HG02798 (cell line): ENCODE data around the gene MINK1.
"Not testable (repeated sequence)": the region's sequence is repeated elsewhere in the genome, so short reads cannot be mapped to it uniquely, and the experiment has no call there.

ENCODE experiments used
- ATAC-seq: cut with Tn5 transposase; IDR thresholded peaks from one replicate; pipeline ENCODE4 v1.9.1; 2021; ENCODE audit warnings: mild to moderate bottlenecking; ENCODE audit not compliant: unreplicated experiment, poor library complexity

The MINK1 gene

GRCh38 chr17:4867535-4867934 is 34.4 kb downstream of the MINK1 start:
- ATAC-seq: not testable (repeated sequence)

- not testable (repeated sequence) for ATAC-seq
Measured at GRCh38 chr17:4869058-4869998, 36.2 kb downstream of the MINK1 start.

- ATAC-seq: no peak
Measured at GRCh38 chr17:4870855-4871254, 37.7 kb downstream of the MINK1 start.

DNA sequence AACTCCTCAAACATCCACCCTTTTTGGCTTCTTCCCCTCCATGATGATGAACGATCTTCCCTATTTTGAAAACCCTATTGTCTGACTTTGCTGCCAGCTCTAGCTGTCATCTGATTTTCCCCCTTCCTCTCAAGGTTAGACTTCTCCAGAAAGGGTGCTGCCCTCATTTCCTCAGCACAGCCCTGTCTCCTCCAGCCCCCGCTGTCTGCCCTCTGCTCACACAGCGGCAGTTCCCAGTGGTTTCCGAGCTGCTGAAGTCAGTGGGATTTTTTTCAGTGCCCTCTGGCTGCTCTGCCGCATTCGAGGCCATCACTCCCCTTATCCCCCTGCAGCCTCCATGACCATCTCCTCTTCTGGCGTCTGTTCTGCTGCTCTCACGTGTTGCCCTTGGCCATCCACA is 39.6 kb downstream of the MINK1 start:
- ATAC-seq: no peak

DNA sequence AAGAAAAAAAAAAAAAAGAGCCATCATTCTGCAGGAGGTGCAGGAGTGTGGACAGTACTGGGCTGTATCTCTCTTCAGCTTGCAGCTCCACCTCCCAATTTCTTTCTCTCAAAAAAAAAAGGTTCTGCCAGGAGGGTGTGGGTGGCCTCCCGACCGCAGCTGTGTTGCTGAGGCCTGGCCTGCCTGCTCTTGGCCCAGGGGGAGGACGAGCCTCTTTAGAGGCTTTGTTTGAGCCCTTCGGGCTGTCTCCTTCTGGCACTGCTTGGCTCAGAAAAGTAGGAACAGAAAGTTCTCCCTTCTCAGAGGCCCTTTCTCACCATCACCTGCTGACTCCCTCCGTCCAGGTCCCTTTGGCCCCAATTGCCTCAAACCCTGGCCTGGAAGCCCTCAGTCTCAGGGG is 43.9 kb downstream of the MINK1 start:
- no peak for ATAC-seq

DNA sequence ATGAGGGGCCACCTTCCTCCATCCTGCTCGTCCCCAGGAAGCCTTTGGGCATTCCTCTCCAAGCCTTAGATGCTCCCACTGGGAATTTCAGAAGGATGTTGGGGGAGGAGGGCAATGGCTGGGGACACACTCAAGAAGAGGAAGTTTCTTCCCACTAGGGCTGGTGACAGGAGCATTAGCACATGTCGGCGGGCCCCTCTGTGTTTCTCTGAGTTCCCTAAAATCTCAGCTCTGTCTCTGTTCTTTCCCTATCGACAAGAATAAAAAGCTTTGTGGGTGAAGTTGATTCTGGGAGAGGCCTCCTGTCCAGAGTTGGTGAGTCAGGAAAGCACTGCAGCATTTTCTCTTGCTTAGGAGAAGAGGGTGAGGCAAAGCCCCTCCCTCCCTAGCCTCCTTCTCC is 46.5 kb downstream of the MINK1 start:
- ATAC-seq: no peak

DNA sequence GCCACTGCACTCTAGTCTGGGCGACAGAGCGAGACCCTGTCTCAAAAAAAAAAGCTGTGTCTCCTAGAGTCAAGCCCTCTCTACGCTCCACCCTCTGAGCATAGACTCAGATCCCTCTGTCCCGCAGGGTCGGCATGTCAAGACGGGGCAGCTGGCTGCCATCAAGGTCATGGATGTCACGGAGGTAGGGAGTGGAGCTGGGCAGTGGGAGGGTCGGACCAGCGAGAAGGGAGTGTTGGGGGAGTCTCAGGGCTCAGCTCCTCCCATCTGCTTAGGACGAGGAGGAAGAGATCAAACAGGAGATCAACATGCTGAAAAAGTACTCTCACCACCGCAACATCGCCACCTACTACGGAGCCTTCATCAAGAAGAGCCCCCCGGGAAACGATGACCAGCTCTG is 47.7 kb downstream of the MINK1 start:
- ATAC-seq: no peak

DNA sequence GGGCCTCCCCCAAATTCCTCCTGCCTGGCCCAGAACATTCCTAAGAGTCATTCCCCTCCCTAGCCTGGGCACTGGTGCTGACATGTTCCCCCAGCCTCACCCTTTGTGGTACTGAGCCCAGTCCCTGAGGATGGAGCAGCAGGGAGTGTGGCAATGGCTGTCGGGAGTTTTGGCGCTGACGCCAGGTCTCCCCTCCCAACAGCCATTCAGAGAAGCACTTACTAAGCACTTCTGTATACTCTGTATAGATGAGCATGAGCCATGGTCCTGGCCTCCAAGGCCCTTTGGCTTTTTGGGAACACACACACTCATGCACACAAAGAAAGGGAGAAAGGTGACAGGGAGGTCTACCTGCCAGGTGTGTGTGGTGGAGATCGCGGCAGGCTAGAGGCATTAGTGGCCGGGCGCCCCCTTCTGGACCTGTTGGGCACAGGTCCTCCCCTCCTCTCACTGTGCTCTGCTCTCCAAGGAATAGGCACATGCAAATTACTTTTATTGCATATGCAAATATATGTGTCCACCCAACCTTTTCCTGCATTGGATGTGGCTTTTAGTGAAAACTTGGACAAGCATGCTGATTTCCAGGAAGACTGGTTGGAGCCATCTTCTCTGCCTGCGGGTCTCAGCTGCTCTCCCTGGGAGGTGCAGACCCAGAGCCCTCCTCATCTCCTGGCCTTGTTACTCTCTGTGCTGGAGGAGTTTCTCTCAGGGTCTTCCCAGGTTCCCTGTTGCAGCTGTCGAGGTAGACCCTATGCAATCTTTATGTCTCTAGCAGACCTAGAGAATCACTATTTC is 48.8 kb downstream of the MINK1 start:
- ATAC-seq: no peak

DNA sequence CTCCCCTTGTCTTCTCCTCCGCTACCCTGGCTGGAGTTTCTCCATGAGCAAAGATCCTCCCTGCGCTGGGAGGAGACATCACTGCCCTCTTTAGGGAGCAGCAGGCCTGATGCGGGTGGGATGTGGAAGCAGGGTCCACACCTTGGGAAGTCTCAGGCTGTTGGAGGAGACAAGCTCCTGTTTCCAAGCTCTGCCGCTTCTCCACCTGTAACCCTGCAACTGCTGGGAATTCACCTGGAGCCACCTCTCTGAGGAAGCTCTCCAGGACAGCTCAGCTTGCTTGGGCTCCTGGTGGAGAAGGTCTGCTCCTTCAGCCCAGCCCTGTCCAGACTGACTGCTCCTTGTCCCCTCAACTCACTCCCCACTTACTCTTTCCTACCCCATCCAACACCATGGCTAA is 51.3 kb downstream of the MINK1 start:
- no peak for ATAC-seq

DNA sequence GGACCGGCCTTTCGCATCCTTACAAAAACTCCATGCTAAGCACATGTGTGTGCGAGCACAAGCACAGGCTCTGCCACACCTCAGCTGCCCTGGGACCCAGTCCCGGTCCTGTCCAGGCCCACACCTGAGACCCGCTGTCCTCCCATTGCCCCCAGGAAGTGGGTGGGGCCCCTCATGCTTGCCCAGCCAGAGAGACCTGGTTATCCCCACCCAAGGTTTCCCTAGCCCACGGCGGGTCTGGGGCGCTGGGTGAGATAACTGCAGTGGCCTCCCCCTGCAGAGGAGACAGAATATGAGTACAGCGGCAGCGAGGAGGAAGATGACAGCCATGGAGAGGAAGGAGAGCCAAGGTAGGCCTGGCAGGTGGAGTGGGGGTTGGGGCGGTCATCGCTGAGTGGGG is 53.7 kb downstream of the MINK1 start:
- no peak for ATAC-seq

GRCh38 chr17:4887581-4887980 is 54.4 kb downstream of the MINK1 start:
- ATAC-seq: no peak

GRCh38 chr17:4891411-4892410 is 58.6 kb downstream of the MINK1 start:
- ATAC-seq: no peak

- ATAC-seq: no peak
Measured at GRCh38 chr17:4892499-4893221, 59.5 kb downstream of the MINK1 start.

- no peak for ATAC-seq
Measured at GRCh38 chr17:4893272-4893671, 60.1 kb downstream of the MINK1 start.

DNA sequence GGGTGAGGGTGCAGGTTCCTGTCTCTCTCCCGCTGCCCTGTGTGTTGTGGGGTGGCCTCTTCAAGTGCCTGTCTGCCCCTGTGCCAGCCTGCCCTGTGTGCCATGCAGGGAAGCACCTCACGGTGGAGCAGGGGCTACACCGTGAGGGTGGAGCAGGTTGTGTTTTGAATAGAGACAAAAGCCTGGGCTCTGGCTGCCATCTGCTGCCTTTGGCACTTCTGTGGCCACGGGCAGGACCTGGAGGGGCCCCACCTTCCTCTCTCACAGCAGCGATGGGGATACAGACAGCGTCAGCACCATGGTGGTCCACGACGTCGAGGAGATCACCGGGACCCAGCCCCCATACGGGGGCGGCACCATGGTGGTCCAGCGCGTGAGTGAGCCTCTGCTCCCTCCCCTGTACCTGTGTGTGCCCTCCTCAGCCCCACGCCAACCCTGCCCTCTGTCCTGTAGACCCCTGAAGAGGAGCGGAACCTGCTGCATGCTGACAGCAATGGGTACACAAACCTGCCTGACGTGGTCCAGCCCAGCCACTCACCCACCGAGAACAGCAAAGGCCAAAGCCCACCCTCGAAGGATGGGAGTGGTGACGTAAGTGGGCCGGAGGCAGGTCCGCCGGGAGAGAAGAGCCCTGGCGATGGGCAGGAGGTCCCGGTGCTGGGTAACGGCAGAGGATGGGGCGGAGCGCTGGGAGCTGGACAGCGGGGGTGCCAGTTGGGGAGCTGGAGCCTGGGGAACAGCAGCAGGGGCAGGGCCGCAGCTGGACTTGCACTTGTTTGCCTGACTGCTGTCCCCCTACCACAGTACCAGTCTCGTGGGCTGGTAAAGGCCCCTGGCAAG is 60.8 kb downstream of the MINK1 start:
- no peak for ATAC-seq

DNA sequence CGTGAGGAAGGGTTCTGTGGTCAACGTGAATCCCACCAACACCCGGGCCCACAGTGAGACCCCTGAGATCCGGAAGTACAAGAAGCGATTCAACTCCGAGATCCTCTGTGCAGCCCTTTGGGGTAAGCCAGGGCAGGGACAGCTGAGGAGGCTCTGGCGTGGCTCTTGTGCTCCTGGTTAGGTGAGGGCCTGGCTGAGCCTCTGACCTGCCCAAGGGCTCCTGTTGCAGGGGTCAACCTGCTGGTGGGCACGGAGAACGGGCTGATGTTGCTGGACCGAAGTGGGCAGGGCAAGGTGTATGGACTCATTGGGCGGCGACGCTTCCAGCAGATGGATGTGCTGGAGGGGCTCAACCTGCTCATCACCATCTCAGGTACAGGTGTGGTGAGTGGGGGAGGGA is 62.0 kb downstream of the MINK1 start:
- ATAC-seq: no peak

DNA sequence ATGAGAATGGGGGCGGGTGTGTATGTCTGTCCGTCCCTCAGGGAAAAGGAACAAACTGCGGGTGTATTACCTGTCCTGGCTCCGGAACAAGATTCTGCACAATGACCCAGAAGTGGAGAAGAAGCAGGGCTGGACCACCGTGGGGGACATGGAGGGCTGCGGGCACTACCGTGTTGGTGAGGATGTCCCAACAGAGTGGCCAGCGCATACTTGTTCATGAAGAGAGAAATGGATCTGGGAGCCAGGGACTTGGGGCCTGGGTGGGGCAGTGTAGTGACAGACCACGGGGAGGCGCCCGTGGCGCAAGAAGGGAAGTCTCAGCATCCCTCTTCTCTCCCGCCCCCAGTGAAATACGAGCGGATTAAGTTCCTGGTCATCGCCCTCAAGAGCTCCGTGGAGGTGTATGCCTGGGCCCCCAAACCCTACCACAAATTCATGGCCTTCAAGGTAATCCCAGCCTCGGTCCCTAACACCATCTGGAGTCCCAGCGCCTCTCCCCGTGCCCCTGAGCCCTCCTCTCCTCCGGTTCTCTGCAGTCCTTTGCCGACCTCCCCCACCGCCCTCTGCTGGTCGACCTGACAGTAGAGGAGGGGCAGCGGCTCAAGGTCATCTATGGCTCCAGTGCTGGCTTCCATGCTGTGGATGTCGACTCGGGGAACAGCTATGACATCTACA is 62.7 kb downstream of the MINK1 start:
- ATAC-seq: no peak
